ENCODE results near the gene ZBTB34. TPM values are rescaled to one million over a fixed set of nuclear protein-coding genes. Genes with fewer than 3 reads are reported as not detected.

Gene ZBTB34
- total RNA-seq, 2 donors from 2014 or later, result 9.9 to 16.6 TPM

DNA sequence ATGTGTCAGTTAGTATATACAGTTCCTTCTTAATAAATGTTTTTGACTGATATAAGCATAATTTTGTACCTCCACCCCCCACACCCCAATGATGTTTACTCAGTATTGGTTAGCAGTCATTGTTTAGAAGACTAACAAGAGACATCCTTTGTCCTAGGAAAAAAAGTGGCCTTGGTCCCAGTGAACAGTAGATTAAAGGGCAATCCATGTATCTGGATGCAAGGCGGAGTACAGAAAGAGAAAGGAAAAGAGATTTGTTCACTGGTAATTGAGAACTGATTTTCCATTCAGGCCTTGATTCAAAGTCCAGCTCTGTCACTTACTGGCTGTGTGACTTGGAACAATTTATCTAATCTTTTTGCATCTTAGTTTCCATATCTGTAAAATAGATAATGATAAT lies 58.8 kb downstream of the ZBTB34 start:
- H3K27me3 ChIP-seq (replicated peaks; ENCODE audit: insufficient read depth), result no peaks in the 10 kb centered on the region
- TF ChIP-seq, protein P1, sequence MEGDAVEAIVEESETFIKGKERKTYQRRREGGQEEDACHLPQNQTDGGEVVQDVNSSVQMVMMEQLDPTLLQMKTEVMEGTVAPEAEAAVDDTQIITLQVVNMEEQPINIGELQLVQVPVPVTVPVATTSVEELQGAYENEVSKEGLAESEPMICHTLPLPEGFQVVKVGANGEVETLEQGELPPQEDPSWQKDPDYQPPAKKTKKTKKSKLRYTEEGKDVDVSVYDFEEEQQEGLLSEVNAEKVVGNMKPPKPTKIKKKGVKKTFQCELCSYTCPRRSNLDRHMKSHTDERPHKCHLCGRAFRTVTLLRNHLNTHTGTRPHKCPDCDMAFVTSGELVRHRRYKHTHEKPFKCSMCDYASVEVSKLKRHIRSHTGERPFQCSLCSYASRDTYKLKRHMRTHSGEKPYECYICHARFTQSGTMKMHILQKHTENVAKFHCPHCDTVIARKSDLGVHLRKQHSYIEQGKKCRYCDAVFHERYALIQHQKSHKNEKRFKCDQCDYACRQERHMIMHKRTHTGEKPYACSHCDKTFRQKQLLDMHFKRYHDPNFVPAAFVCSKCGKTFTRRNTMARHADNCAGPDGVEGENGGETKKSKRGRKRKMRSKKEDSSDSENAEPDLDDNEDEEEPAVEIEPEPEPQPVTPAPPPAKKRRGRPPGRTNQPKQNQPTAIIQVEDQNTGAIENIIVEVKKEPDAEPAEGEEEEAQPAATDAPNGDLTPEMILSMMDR (IDR thresholded peaks at IDR 0.05), result no peak
- H3K4me1 ChIP-seq (ENCODE audit: control insufficient read depth in 1 of 2, low read depth in 2 of 2), result peaks cover 0 to 6% of the 10 kb centered on the region in 2 donors
- H3K4me3 ChIP-seq, result no peak overlapping the region
- DNase-seq (ENCODE audit: low spot score), result no peak
- H3K9me3 ChIP-seq, result no peaks in the 10 kb centered on the region
- no peaks in the 10 kb centered on the region for H3K36me3 ChIP-seq
- no peak overlapping the region for H3K27ac ChIP-seq
- no peak for ATAC-seq (ENCODE audit: insufficient number of reproducible peaks, low FRiP score, low read depth)

- ATAC-seq (ENCODE audit: insufficient number of reproducible peaks, low FRiP score, low read depth), result no peak
Observed at GRCh38 chr9:126925876-126926275, 65.4 kb downstream of the ZBTB34 start.

DNA sequence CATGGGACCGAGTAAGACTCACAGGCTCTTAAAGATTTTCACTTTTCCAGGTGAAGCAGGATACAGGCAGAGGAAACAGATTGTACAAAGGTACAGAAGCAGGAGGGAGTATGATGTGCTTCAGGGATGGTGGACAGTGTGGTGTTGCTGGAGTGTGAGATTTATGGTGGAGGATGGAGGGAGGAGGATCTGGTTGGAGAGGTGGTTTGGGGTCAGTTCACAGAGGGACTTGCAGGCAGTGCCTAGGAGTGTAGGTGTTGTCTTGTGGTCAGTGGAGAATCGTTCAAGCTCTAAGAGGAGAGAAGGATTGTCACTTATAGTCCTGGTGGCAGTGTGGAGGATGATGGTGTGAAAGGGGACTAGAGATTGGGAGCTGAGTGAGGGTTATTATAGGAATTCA lies 65.9 kb downstream of the ZBTB34 start:
- TF ChIP-seq, protein P1 (IDR thresholded peaks at IDR 0.05), result no peak
- no peaks in the 10 kb centered on the region for H3K4me1 ChIP-seq (ENCODE audit: control insufficient read depth in 1 of 2, low read depth in 2 of 2)
- H3K36me3 ChIP-seq, result no peaks in the 10 kb centered on the region
- H3K9me3 ChIP-seq, result no peaks in the 10 kb centered on the region
- H3K27me3 ChIP-seq (replicated peaks; ENCODE audit: insufficient read depth), result no peaks in the 10 kb centered on the region
- DNase-seq (ENCODE audit: low spot score), result no peak
- no peak overlapping the region for H3K27ac ChIP-seq
- H3K4me3 ChIP-seq, result no peak overlapping the region
- ATAC-seq (ENCODE audit: insufficient number of reproducible peaks, low FRiP score, low read depth), result no peak

More at GRCh38 chr9:126925876-126926275, 65.4 kb downstream of the ZBTB34 start:
- no peaks in the 10 kb centered on the region for H3K9me3 ChIP-seq
- no peak for DNase-seq (ENCODE audit: low spot score)
- H3K4me1 ChIP-seq (ENCODE audit: control insufficient read depth in 1 of 2, low read depth in 2 of 2), result no peaks in the 10 kb centered on the region
- no peaks in the 10 kb centered on the region for H3K27me3 ChIP-seq (replicated peaks; ENCODE audit: insufficient read depth)
- no peak overlapping the region for H3K4me3 ChIP-seq
- no peaks in the 10 kb centered on the region for H3K36me3 ChIP-seq
- TF ChIP-seq, protein P1 (IDR thresholded peaks at IDR 0.05), result no peak
- no peak overlapping the region for H3K27ac ChIP-seq

DNA sequence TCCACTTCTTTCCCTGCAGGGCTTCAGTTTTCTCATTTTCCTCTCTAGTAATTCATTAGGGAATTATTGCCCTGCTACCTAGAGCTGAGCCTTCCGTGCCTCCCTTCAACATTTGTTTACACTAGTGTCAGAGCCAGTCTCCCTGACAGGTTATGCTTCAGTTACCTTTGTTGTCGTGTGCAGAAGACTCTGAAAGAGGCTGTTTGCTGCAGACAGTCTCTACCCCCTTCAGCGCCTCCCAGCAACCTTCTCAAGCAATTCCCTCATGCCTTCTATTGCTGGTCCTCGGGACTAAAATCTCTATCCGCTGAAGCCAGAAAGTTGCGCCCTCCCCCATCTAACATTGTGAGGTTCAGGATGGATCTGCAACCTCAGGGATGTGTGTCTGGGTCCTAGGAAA lies 67.0 kb downstream of the ZBTB34 start:
- Histone ChIP-seq H3K4me1 (ENCODE audit: control insufficient read depth in 1 of 2, low read depth in 2 of 2) (no peaks in the 10 kb centered on the region), H3K27me3 (replicated peaks; ENCODE audit: insufficient read depth) (no peaks in the 10 kb centered on the region), H3K4me3 (no peak overlapping the region), H3K9me3 (no peaks in the 10 kb centered on the region), H3K36me3 (no peaks in the 10 kb centered on the region), H3K27ac (no peak overlapping the region)
- no peak for DNase-seq (ENCODE audit: low spot score)
- no peak for ATAC-seq (ENCODE audit: insufficient number of reproducible peaks, low FRiP score, low read depth)
- TF ChIP-seq, protein P1 (IDR thresholded peaks at IDR 0.05), result no peak

DNA sequence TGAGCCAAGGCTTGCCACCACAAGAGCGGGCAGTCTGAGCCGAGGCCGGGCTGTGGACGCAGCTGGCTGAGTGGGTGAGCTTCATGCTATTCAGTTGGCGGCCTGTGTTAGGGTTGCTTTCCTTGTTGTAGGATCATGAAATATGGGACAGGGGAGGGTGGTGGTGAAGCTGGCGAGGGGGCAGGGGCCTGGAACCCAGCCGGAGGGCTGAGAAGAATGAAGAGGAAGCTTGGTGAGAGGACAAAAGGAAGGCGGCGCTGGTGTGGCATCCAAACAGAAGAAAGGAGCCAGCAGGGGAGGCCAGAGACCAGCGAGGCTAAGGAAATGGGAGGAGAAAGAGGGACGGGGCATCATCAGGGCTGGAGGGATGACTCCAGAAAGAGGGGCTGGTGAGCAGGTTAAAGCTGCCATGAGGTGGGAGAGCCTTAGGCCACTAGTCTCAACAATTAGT lies 72.5 kb downstream of the ZBTB34 start:
- Histone ChIP-seq H3K4me3 (no peak overlapping the region), H3K9me3 (no peaks in the 10 kb centered on the region), H3K27ac (no peak overlapping the region), H3K4me1 (ENCODE audit: control insufficient read depth in 1 of 2, low read depth in 2 of 2) (no peaks in the 10 kb centered on the region), H3K27me3 (replicated peaks; ENCODE audit: insufficient read depth) (no peaks in the 10 kb centered on the region), H3K36me3 (no peaks in the 10 kb centered on the region)
- DNase-seq (ENCODE audit: low spot score), result no peak
- TF ChIP-seq, protein P1 (IDR thresholded peaks at IDR 0.05), result no peak
- no peak for ATAC-seq (ENCODE audit: insufficient number of reproducible peaks, low FRiP score, low read depth)
